Esophagus muscularis mucosa (tissue), 2 donors: ENCODE results near the gene KCNQ1.

Source experiments
- EP300 ChIP-seq: sonication (generic); formaldehyde crosslinking; IDR thresholded peaks from one replicate; pipeline ENCODE4 v1.6.1; 2017; ENCODE audit warnings: antibody characterized with exemption
- POLR2A ChIP-seq: fragments of 450-650 bp; IDR thresholded peaks from one replicate; pipeline ENCODE4 v1.6.1; 2017; ENCODE audit warnings: antibody characterized with exemption, moderate library complexity, mild to moderate bottlenecking, low read depth

DNA sequence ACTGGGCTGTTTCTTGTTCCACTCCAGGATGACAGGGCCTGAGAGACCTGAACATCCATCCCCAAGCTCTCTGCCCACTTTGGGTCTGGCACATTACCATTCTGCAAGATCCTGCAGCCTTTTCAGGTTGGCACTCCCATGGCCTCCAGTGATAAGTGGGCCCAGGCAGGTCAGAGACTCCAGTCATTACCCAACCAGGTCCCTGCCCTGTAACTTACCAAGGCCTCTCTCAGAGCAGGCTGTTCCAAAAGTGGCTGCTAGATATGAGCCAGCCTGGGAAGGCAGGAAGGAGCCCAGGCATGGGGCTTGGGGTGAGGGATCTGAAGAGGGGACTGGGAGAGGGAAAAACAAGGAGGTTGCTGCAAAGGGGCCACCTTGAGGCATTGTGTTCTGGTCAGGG is 219.1 kb downstream of the KCNQ1 start:
- TF ChIP-seq POLR2A (no peak), EP300 (no peak)
